Keratinocyte (primary cell): ENCODE data around the gene C16orf96.

Source experiments
- CTCF ChIP-seq, 3 experiments: IDR thresholded peaks in 1 of 3; conservative IDR thresholded peaks in 1 of 3; optimal IDR thresholded peaks in 1 of 3; 2 replicates in 2 of 3; 3 replicates in 1 of 3; pipeline versions ENCODE3 to v1.5.1; 2011; ENCODE audit warnings: low read length in 3 of 3, mild to moderate bottlenecking in 3 of 3, moderate library complexity in 2 of 3, control low read depth in 1 of 3, inconsistent platforms in 1 of 3; ENCODE audit not compliant: insufficient read depth in 2 of 3; ENCODE audit errors: extremely low read depth in 1 of 3
- EZH2 ChIP-seq: IDR thresholded peaks from one replicate; pipeline ENCODE4 v1.6.1; 2012; ENCODE audit warnings: inconsistent platforms, mild to moderate bottlenecking, low read length, moderate library complexity

- no peak for TF ChIP-seq EZH2
- TF ChIP-seq CTCF (optimal IDR thresholded peaks at IDR 0.05 in 1 of 3, IDR thresholded peaks at IDR 0.05 in 1 of 3, conservative IDR thresholded peaks at IDR 0.05 in 1 of 3; ENCODE audit: extremely low read depth in 1 of 3, insufficient read depth in 2 of 3, low read length in 3 of 3): peak in 1 of 3 experiments; percentile 51
Observed at GRCh38 chr16:4616047-4616811, 60.1 kb downstream of the C16orf96 start.
